HUES6 (cell line): Measurements from ENCODE around the gene ADAMTSL1.

Experiments
- H3K27ac ChIP-seq: 2 replicates; pipeline ENCODE4 v1.7.0; 2013; ENCODE audit warnings: low read depth, mild to moderate bottlenecking, low read length, inconsistent platforms
- H3K27me3 ChIP-seq: 2 replicates; pipeline ENCODE4 v1.6.1; 2013; ENCODE audit warnings: low read length; ENCODE audit not compliant: control insufficient read depth, insufficient read depth
- H3K36me3 ChIP-seq: 2 replicates; pipeline ENCODE4 v1.6.1; 2013; ENCODE audit warnings: low read length; ENCODE audit not compliant: control insufficient read depth, insufficient read depth
- H3K4me1 ChIP-seq: 2 replicates; pipeline ENCODE4 v1.6.1; 2013; ENCODE audit warnings: low read length; ENCODE audit not compliant: control insufficient read depth, insufficient read depth
- H3K4me3 ChIP-seq: 2 replicates; pipeline ENCODE4 v1.5.1; 2013; ENCODE audit warnings: low read depth, low read length
- H3K9ac ChIP-seq: one replicate; pipeline ENCODE4 v1.6.1; 2013; ENCODE audit warnings: mild to moderate bottlenecking, low read length
- H3K9me3 ChIP-seq: 2 replicates; pipeline ENCODE4 v1.6.1; 2013; ENCODE audit warnings: low read depth, low read length; ENCODE audit not compliant: control insufficient read depth, insufficient read depth

ADAMTSL1 gene

GRCh38 chr9:18626046-18626698 is 152.2 kb downstream of the ADAMTSL1 start:
- Histone ChIP-seq H3K4me3 (no peak overlapping the region), H3K9ac (no peak overlapping the region), H3K36me3 (no peaks in the 10 kb centered on the region), H3K27ac (no peak overlapping the region), H3K27me3 (no peaks in the 10 kb centered on the region), H3K9me3 (no peaks in the 10 kb centered on the region), H3K4me1 (0 out of 2 replicates have a peak, but pooled peaks cover 5% of the 10 kb centered on the region)

GRCh38 chr9:18629136-18629535 is 155.2 kb downstream of the ADAMTSL1 start:
- H3K36me3 ChIP-seq, result no peaks in the 10 kb centered on the region

GRCh38 chr9:18632632-18633403 is 158.9 kb downstream of the ADAMTSL1 start:
- Histone ChIP-seq H3K4me1 (peaks cover 5% of the 10 kb centered on the region; the same call in 1 of the 2 replicates), H3K27ac (no peak overlapping the region), H3K27me3 (no peaks in the 10 kb centered on the region), H3K4me3 (no peak overlapping the region), H3K36me3 (no peaks in the 10 kb centered on the region), H3K9me3 (no peaks in the 10 kb centered on the region), H3K9ac (no peak overlapping the region)

More at GRCh38 chr9:18629136-18629535, 155.2 kb downstream of the ADAMTSL1 start:
- H3K9me3 ChIP-seq, result no peaks in the 10 kb centered on the region
- H3K27me3 ChIP-seq, result no peaks in the 10 kb centered on the region
- no peak overlapping the region for H3K27ac ChIP-seq
- peaks cover 5% of the 10 kb centered on the region; the same call in 1 of the 2 replicates for H3K4me1 ChIP-seq
- H3K4me3 ChIP-seq, result no peak overlapping the region
- H3K9ac ChIP-seq, result no peak overlapping the region

GRCh38 chr9:18636781-18637180 is 162.8 kb downstream of the ADAMTSL1 start:
- Histone ChIP-seq H3K4me3 (no peak overlapping the region), H3K4me1 (no peaks in the 10 kb centered on the region; the same call in 1 of the 2 replicates), H3K27me3 (no peaks in the 10 kb centered on the region), H3K27ac (no peak overlapping the region), H3K9ac (no peak overlapping the region), H3K36me3 (no peaks in the 10 kb centered on the region), H3K9me3 (no peaks in the 10 kb centered on the region)

- no peaks in the 10 kb centered on the region for H3K36me3 ChIP-seq
- no peak overlapping the region for H3K4me3 ChIP-seq
- no peaks in the 10 kb centered on the region for H3K9me3 ChIP-seq
- H3K9ac ChIP-seq, result no peak overlapping the region
- H3K4me1 ChIP-seq, result no peaks in the 10 kb centered on the region
- H3K27me3 ChIP-seq, result no peaks in the 10 kb centered on the region
- H3K27ac ChIP-seq, result no peak overlapping the region
These were observed 164.7 kb downstream of the ADAMTSL1 start for GRCh38 chr9:18638371-18639249.

- no peaks in the 10 kb centered on the region for H3K27me3 ChIP-seq
- no peaks in the 10 kb centered on the region for H3K36me3 ChIP-seq
- no peaks in the 10 kb centered on the region for H3K9me3 ChIP-seq
These were observed 166.0 kb downstream of the ADAMTSL1 start for GRCh38 chr9:18639911-18640310.

GRCh38 chr9:18658804-18659705 is 185.1 kb downstream of the ADAMTSL1 start:
- no peaks in the 10 kb centered on the region for H3K4me1 ChIP-seq
- no peak overlapping the region for H3K9ac ChIP-seq
- no peak overlapping the region for H3K4me3 ChIP-seq
- H3K27me3 ChIP-seq, result no peaks in the 10 kb centered on the region
- no peaks in the 10 kb centered on the region for H3K36me3 ChIP-seq
- no peak overlapping the region for H3K27ac ChIP-seq
- H3K9me3 ChIP-seq, result no peaks in the 10 kb centered on the region

More at GRCh38 chr9:18639911-18640310, 166.0 kb downstream of the ADAMTSL1 start:
- H3K9ac ChIP-seq, result no peak overlapping the region
- H3K4me1 ChIP-seq, result no peaks in the 10 kb centered on the region
- no peak overlapping the region for H3K4me3 ChIP-seq
- H3K27ac ChIP-seq, result no peak overlapping the region

GRCh38 chr9:18660001-18660400 is 186.0 kb downstream of the ADAMTSL1 start:
- no peaks in the 10 kb centered on the region for H3K9me3 ChIP-seq
- no peak overlapping the region for H3K9ac ChIP-seq
- no peak overlapping the region for H3K27ac ChIP-seq
- no peaks in the 10 kb centered on the region for H3K27me3 ChIP-seq
- H3K4me3 ChIP-seq, result no peak overlapping the region
- H3K36me3 ChIP-seq, result no peaks in the 10 kb centered on the region
- H3K4me1 ChIP-seq, result no peaks in the 10 kb centered on the region

GRCh38 chr9:18662320-18662719 is 188.4 kb downstream of the ADAMTSL1 start:
- H3K27ac ChIP-seq, result no peak overlapping the region
- no peaks in the 10 kb centered on the region for H3K27me3 ChIP-seq
- H3K9me3 ChIP-seq, result no peaks in the 10 kb centered on the region
- H3K9ac ChIP-seq, result no peak overlapping the region
- no peak overlapping the region for H3K4me3 ChIP-seq
- H3K4me1 ChIP-seq, result no peaks in the 10 kb centered on the region
- no peaks in the 10 kb centered on the region for H3K36me3 ChIP-seq

- Histone ChIP-seq H3K9ac (no peak overlapping the region), H3K27ac (no peak overlapping the region), H3K36me3 (no peaks in the 10 kb centered on the region), H3K9me3 (no peaks in the 10 kb centered on the region), H3K4me1 (0 out of 2 replicates have a peak, but pooled peaks cover 8% of the 10 kb centered on the region), H3K4me3 (no peak overlapping the region), H3K27me3 (no peaks in the 10 kb centered on the region)
These were observed 192.0 kb downstream of the ADAMTSL1 start for GRCh38 chr9:18665947-18666346.
